Neural cell (in vitro differentiated cells): ENCODE data around the gene ATP1A1. TPM values are rescaled to one million over a fixed set of nuclear protein-coding genes. Genes with fewer than 3 reads are reported as not detected.

ENCODE experiments used
- H2AFZ ChIP-seq: fragments of 200-600, 300-800 bp; sonication (generic), shearing (Covaris generic); 2 replicates; pipeline ENCODE4 v1.6.0; 2014; ENCODE audit warnings: low read depth, mild to moderate bottlenecking, antibody characterized with exemption, low read length, moderate library complexity
- H3F3A ChIP-seq: fragments of 200-600 bp; shearing (Covaris generic); 2 replicates; pipeline ENCODE4 v1.6.1; 2016; ENCODE audit warnings: mild to moderate bottlenecking, moderate library complexity, mixed read lengths, antibody characterized with exemption, low read length; ENCODE audit not compliant: insufficient read depth, poor library complexity, severe bottlenecking
- H3K27ac ChIP-seq: fragments of 200-600, 300-800 bp; sonication (generic), shearing (Covaris generic); 2 replicates; pipeline ENCODE4 v1.5.1; 2014; ENCODE audit warnings: mild to moderate bottlenecking, low read length, moderate library complexity
- H3K27me3 ChIP-seq: fragments of 300-800, 200-600 bp; sonication (generic), shearing (Covaris generic); 2 replicates; pipeline ENCODE4 v1.6.0; 2014; ENCODE audit warnings: mild to moderate bottlenecking, low read depth, low read length, moderate library complexity; ENCODE audit not compliant: insufficient read depth
- H3K36me3 ChIP-seq: fragments of 300-800, 200-600 bp; sonication (generic), shearing (Covaris generic); 2 replicates; pipeline ENCODE4 v1.5.1; 2014; ENCODE audit warnings: mild to moderate bottlenecking, antibody characterized with exemption, low read length, moderate library complexity; ENCODE audit not compliant: insufficient read depth
- H3K4me2 ChIP-seq: fragments of 300-800, 200-600 bp; sonication (generic), shearing (Covaris generic); 2 replicates; pipeline ENCODE4 v1.6.0; 2014; ENCODE audit warnings: mild to moderate bottlenecking, low read length
- H3K4me3 ChIP-seq: fragments of 300-800, 200-600 bp; sonication (generic), shearing (Covaris generic); 2 replicates; pipeline ENCODE4 v1.5.1; 2014; ENCODE audit warnings: mild to moderate bottlenecking, low read length, moderate library complexity
- H3K79me2 ChIP-seq: fragments of 200-600 bp; shearing (Covaris generic); replicated peaks from 2 replicates; pipeline ENCODE4 v1.6.0; 2014; ENCODE audit warnings: mild to moderate bottlenecking, low read length, moderate library complexity; ENCODE audit not compliant: insufficient read depth
- H3K9ac ChIP-seq: fragments of 300-800, 200-600 bp; sonication (generic), shearing (Covaris generic); 2 replicates; pipeline ENCODE4 v1.6.1; 2016; ENCODE audit warnings: mild to moderate bottlenecking, low read length, mixed read lengths
- H3K9me2 ChIP-seq: fragments of 200-600 bp; shearing (Covaris generic); 2 replicates; pipeline ENCODE4 v1.6.1; 2016; ENCODE audit warnings: mild to moderate bottlenecking, low read length, mixed read lengths; ENCODE audit not compliant: insufficient read depth
- H3K9me3 ChIP-seq: fragments of 200-600, 300-800 bp; sonication (generic), shearing (Covaris generic); 2 replicates; pipeline ENCODE4 v1.6.1; 2016; ENCODE audit warnings: mild to moderate bottlenecking, mixed run types, low read length, moderate library complexity, mixed read lengths
- H4K20me1 ChIP-seq: fragments of 200-600 bp; shearing (Covaris generic); 2 replicates; pipeline ENCODE4 v1.6.1; 2016; ENCODE audit warnings: mild to moderate bottlenecking, mixed run types; ENCODE audit not compliant: insufficient read depth
- CTCF ChIP-seq: fragments of 450-650 bp; IDR thresholded peaks from 2 replicates; pipeline ENCODE4 v1.5.1; 2014; ENCODE audit warnings: antibody characterized with exemption, mild to moderate bottlenecking, moderate library complexity; ENCODE audit not compliant: poor library complexity, severe bottlenecking
- EP300 ChIP-seq: fragments of 450-650 bp; conservative IDR thresholded peaks from 2 replicates; pipeline ENCODE4 v1.6.1; 2014; ENCODE audit warnings: antibody characterized with exemption, mild to moderate bottlenecking, moderate library complexity; ENCODE audit not compliant: poor library complexity, severe bottlenecking
- EZH2 ChIP-seq: fragments of 200-600, 300-800 bp; shearing (Covaris generic), sonication (generic); IDR thresholded peaks from 2 replicates; pipeline ENCODE4 v1.6.1; 2014; ENCODE audit warnings: antibody characterized with exemption, low read length, borderline replicate concordance, mild to moderate bottlenecking; ENCODE audit not compliant: insufficient read depth, poor library complexity, severe bottlenecking
- MXI1 ChIP-seq: fragments of 450-650 bp; conservative IDR thresholded peaks from 2 replicates; pipeline ENCODE4 v1.6.1; 2014; ENCODE audit warnings: antibody characterized with exemption, mild to moderate bottlenecking; ENCODE audit not compliant: poor library complexity, severe bottlenecking
- POLR2AphosphoS5 ChIP-seq: IDR thresholded peaks from 2 replicates; pipeline ENCODE4 v1.6.1; 2012
- RAD21 ChIP-seq: fragments of 450-650 bp; conservative IDR thresholded peaks from 2 replicates; pipeline ENCODE4 v1.6.1; 2014; ENCODE audit warnings: antibody characterized with exemption, mild to moderate bottlenecking, moderate library complexity
- REST ChIP-seq: IDR thresholded peaks from 2 replicates; pipeline ENCODE4 v1.6.1; 2012; ENCODE audit warnings: borderline replicate concordance
- SMC3 ChIP-seq: fragments of 450-650 bp; conservative IDR thresholded peaks from 2 replicates; pipeline ENCODE4 v1.6.1; 2014; ENCODE audit warnings: antibody characterized with exemption, mild to moderate bottlenecking, moderate library complexity; ENCODE audit not compliant: poor library complexity
- TAF1 ChIP-seq: IDR thresholded peaks from 2 replicates; pipeline ENCODE4 v1.6.1; 2012; ENCODE audit warnings: low read depth
- polyA plus RNA-seq: library from polyadenylated mRNA; depleted of rRNA; stranded (reverse); fragments of >200 nt; gene quantifications from 2 replicates; pipeline ENCODE4 v1.2.3, GENCODE V29; 2014

The ATP1A1 gene
- polyA plus RNA-seq, 1 donor from 2014 or later: 44.2 TPM

GRCh38 chr1:116377541-116378529 lies 4.8 kb downstream of the ATP1A1 start:
- Histone ChIP-seq H3K4me2 (no peak overlapping the region), H4K20me1 (no peaks in the 10 kb centered on the region), H3K9ac (no peak overlapping the region), H3F3A (no peaks in the 10 kb centered on the region), H2AFZ (no peak overlapping the region), H3K79me2 (peaks cover 76% of the 10 kb centered on the region), H3K27me3 (no peaks in the 10 kb centered on the region), H3K36me3 (no peaks in the 10 kb centered on the region), H3K4me3 (peak overlapping the region; percentile 95), H3K9me3 (no peaks in the 10 kb centered on the region), H3K27ac (no peak overlapping the region), H3K9me2 (no peaks in the 10 kb centered on the region)
- no peak for TF ChIP-seq SMC3
- TF ChIP-seq EZH2: no peak
- no peak for TF ChIP-seq RAD21
- TF ChIP-seq POLR2AphosphoS5: no peak
- TF ChIP-seq TAF1: no peak
- no peak for TF ChIP-seq MXI1
- no peak for TF ChIP-seq EP300
- no peak for TF ChIP-seq CTCF
- no peak for TF ChIP-seq REST

GRCh38 chr1:116379057-116379630 lies 6.1 kb downstream of the ATP1A1 start:
- TF ChIP-seq EP300: no peak
- no peak for TF ChIP-seq POLR2AphosphoS5
- no peak for TF ChIP-seq EZH2
- no peak for TF ChIP-seq TAF1
- TF ChIP-seq SMC3: no peak
- TF ChIP-seq MXI1: no peak
- TF ChIP-seq CTCF: no peak
- TF ChIP-seq RAD21: no peak
- no peak for TF ChIP-seq REST
- no peak overlapping the region for H3K4me2 ChIP-seq
- no peaks in the 10 kb centered on the region for H3F3A ChIP-seq
- no peaks in the 10 kb centered on the region for H3K27me3 ChIP-seq
- H3K27ac ChIP-seq: no peak overlapping the region
- no peak overlapping the region for H3K4me3 ChIP-seq
- H3K79me2 ChIP-seq: peaks cover 84% of the 10 kb centered on the region
- no peaks in the 10 kb centered on the region for H3K36me3 ChIP-seq
- no peaks in the 10 kb centered on the region for H3K9me3 ChIP-seq
- H3K9ac ChIP-seq: no peak overlapping the region
- no peak overlapping the region for H2AFZ ChIP-seq
- no peaks in the 10 kb centered on the region for H4K20me1 ChIP-seq
- H3K9me2 ChIP-seq: no peaks in the 10 kb centered on the region
